Activated T-helper 9 cell treated with anti-CD3 and anti-CD28 coated beads, Interleukin-2, amount 50 U/mL, for 16 hours (primary cell): ENCODE measurements around the gene SLC2A4.

Experiments used
- DNase-seq: peaks from one replicate; pipeline ENCODE4 v3.0.0-alpha.2; 2020; ENCODE audit warnings: low read depth

The SLC2A4 gene

GRCh38 chr17:7248796-7249195 is 32.7 kb upstream of the SLC2A4 start:
- DNase-seq: no peak

DNA sequence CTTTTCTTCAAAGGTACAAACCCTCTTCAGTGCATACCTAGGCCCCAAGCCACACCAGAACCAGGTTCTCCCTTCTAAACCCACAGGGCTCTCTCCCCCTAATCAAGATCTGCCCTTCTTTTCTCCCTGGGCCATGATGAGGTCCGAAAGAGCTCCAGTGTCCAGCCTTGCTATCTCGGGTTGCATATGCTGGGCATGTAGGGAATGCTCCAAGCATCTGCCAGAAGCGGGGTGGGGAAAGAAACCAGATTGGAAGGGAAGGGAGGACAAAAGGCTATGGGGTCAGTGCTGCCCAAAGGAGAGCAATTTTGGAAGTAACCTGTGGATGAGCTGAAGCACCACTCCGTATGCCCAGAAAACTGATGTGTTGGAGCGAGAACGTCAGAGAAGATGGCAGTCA is 32.3 kb upstream of the SLC2A4 start:
- DNase-seq: no peak

DNA sequence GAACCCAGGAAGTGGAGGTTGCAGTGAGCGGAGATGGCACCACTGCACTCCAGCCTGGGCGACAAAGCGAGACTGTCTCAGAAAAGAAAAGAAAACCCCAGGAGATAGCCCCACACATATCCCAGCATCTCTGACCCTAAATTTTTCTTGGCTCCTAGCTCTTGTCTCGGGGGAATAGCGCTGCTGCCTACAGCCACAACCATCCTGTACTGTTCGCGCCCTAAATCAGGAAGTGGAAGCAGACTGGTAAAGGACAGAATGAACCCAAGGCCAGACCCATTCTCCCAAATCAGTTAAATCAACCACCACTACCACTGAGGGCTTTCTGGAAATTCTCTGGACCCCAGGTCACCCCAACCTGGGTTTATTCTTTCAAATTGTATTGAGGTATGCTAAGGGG is 31.7 kb upstream of the SLC2A4 start:
- no peak for DNase-seq

- DNase-seq: no peak
Measured at GRCh38 chr17:7250695-7251627, 30.6 kb upstream of the SLC2A4 start.

- DNase-seq: peak; percentile 98
Measured at GRCh38 chr17:7251661-7252175, 29.8 kb upstream of the SLC2A4 start, which contains the start of gene CTDNEP1. Gene CTDNEP1 (minus strand): TSS chr17:7251734. CDS start chr17:7251296, 438 bp downstream.

GRCh38 chr17:7252176-7253043 is 29.1 kb upstream of the SLC2A4 start, which contains the start of gene ELP5:
Gene ELP5 (plus strand): TSS chr17:7252215. CDS start chr17:7252551, 336 bp downstream.
- DNase-seq: peak; percentile 80

GRCh38 chr17:7253082-7253481 is 28.4 kb upstream of the SLC2A4 start:
- DNase-seq: no peak

DNA sequence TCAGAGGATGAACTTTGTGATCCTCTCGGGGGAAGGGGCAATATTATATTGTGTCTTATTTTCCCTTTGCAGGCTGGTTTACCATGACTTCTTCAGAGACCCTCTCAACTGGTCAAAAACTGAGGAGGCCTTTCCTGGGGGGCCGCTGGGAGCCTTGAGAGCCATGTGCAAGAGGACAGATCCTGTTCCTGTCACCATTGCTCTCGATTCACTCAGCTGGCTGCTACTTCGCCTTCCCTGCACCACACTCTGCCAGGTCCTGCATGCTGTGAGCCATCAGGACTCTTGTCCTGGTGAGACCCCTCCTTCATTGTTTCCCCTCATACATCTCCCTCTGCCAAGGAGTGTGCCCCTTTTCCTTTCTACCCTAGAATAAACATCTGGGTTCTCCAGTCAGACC is 27.0 kb upstream of the SLC2A4 start:
- DNase-seq: no peak

GRCh38 chr17:7256766-7257456 is 24.6 kb upstream of the SLC2A4 start:
- DNase-seq: no peak

DNA sequence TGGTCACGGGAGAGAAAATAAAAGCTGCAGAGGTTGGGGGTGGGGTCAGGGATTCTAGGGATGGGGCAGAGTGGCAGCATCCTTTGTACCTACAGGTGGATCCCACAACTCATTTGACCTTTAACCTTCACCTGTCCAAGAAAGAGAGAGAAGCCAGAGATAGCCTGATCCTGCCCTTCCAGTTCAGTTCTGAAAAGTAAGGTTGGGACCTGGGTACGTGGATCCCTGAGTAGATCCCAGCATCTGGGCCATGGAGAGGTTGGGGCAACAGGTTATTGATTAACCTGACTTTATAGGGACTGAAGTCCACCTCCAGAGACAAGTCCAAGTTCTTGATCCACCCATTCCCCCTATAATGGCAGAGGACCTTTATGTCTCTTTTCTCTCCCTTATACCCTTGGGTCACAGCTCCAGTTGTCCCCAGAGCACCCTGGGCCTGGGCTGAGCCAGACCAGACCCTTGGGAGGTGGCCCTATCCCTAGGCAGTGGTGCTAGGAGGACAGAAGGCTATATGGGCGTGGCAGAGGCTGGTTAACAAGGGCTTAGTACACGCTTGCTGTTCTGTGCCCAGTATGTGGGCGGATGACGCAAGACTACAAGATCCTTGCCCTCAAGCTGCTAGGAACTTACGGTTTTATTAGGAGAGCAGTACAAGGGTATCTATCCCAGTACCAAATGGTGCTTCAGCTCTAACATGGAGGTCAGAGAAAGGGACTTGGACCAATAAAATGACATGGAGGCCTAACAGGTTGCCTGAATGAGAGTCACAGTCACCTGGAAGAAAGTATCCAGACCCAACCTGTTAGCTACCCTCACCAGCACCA is 22.6 kb upstream of the SLC2A4 start:
- no peak for DNase-seq

GRCh38 chr17:7259555-7259889 is 22.0 kb upstream of the SLC2A4 start:
- no peak for DNase-seq

DNA sequence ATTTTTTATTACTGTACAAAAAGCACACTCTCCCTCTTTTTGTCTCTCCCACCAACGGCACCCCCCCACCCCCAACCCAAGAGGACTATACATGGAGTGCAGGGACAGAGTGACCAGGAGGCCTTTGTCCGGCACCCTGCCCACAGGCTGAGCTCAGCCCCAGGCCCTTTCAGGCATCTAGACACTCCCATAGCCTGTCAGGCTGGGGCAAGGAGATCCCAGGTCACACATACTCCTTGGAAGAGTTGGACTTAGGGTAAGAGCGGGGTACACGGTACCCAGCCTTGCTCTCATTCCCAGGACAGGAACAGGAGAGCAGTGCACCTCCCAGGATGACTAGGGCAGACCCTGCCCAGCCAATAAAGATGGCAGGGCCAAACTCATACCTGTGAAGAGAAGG is 21.4 kb upstream of the SLC2A4 start:
- no peak for DNase-seq

GRCh38 chr17:7260651-7261378 is 20.7 kb upstream of the SLC2A4 start:
- no peak for DNase-seq

DNA sequence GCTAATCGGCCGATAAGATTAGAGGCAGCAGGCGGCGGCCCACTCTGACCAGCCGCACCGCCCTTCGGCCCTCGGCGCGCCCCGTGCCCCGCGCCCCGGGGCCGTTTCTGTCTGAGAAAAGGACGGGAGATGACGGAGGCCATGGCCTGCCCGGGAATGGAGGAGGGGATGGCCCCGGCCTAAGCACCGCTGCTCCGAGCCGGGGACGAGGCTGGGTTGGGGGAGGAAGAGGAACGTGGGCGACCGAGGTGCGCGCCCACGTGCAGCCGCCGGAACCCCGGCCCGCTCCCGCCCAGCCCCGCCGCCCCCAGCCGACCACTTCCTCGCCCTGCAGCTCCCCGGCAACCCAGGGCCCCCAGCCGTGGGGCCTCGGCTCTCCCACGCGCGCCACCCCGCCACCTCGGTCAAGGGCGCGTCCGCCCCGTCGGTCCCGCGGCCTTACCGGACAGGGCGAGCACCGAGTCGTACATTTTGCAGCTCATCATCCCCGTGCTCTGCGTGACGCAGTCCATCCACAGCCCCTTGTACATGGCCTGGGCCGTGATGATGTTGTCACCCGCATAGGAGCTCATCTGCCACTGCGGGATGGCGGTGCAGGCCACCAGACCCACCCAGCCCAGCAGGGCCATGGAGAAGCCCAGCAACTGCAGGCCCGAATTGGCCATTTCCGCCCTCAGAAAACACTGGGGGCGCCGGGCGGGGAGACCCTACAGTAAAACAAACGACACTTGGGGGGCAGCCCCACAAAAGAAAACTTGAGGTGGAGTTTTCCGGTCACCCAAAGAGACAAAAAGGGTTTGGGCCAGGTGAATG is 19.9 kb upstream of the SLC2A4 start:
- DNase-seq: no peak

GRCh38 chr17:7262192-7262934 is 19.2 kb upstream of the SLC2A4 start, which contains the start of gene CLDN7:
Gene CLDN7 (minus strand): TSS chr17:7262478. CDS start chr17:7262043, 435 bp downstream.
- no peak for DNase-seq

- DNase-seq: no peak
Measured at GRCh38 chr17:7262935-7263800, 18.4 kb upstream of the SLC2A4 start.

DNA sequence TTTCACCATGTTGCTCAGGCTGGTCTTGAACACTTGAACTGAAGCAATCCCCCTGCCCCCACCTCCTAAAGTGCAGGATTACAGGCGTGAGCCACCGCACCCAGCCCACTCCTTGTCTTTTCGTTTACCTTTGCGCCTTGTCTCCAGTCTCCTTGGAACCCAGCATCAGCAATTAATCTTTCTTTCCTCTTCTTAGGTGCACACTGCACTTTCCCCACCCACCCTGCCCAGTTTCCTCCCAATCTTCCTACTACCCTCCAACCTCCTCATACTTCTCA is 17.8 kb upstream of the SLC2A4 start:
- no peak for DNase-seq

GRCh38 chr17:7266784-7267183 is 14.7 kb upstream of the SLC2A4 start:
- no peak for DNase-seq
